HL-60 (cell line): Measurements from ENCODE around the gene FGG.

Experiments
- CTCF ChIP-seq: IDR thresholded peaks from one replicate; pipeline ENCODE4 v1.5.1; 2011; ENCODE audit warnings: low read length, control low read depth, inconsistent platforms; ENCODE audit not compliant: insufficient read depth
- GABPA ChIP-seq: IDR thresholded peaks from 2 replicates; pipeline ENCODE4 v1.6.1; 2012; ENCODE audit warnings: low read depth
- REST ChIP-seq: IDR thresholded peaks from 2 replicates; pipeline ENCODE4 v1.6.1; 2012; ENCODE audit warnings: low read depth; ENCODE audit not compliant: insufficient replicate concordance

DNA sequence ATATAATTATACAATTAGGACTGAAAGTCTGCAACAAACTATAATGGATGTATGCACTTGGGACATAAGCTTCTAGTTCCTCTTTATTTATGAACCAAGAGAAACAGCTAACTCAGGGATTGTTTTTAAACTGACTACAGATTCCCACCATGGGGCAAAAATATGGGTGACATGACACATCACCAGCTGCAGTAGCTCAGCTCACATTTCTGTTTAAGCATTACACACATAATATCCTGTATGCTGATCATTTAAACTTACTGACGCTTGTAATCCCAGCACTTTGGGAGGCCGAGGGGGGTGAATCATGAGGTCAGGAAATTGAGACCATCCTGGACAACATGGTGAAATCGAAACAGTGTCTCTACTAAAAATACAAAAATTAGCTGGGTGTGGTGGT lies 38.1 kb downstream of the FGG start:
- TF ChIP-seq CTCF (no peak), GABPA (no peak), REST (no peak)
